GM21786 (cell line): ENCODE data around the gene TSC1.

Source experiments
- ATAC-seq: cut with Tn5 transposase; IDR thresholded peaks from one replicate; pipeline ENCODE4 v1.9.1; 2021; ENCODE audit not compliant: unreplicated experiment

Gene TSC1

DNA sequence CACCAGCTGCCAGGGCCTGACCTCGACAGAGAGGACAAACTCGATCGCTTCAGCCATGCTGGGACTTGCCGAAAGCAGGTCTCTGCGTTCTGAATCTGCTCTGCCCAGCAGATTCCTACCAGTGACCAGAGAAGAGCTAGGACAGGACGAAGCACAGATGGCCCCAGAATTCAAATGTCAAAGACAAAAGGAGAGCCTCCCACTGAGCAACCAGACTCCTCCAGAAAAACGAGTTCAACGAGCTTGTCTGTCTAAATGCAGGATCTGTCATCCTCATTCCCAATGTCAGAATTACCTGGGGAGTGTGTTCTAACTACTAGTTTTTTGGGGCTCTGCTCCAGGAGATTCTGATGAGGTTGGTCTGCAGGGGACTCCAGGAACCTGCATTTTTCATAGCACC is 79.7 kb downstream of the TSC1 start:
- no peak for ATAC-seq

DNA sequence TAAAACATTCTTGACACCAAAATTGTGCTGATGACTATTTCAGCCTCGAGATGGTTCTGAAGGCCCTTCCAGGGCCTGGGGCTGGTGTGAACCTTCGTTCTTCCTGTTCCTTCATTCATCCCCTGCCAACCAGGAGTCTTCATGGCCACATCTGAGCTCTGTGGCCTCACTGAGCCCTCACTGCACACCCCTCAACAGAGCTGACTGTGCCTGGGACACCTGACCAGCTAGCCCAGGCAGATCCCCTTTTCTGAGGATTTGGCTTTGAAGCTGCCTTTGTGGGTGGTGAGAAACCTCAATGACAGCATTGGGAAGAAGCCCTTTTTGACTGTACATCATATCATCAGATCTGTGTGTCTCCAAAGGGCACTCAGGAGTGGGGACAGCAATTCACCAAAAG is 80.1 kb downstream of the TSC1 start:
- no peak for ATAC-seq

DNA sequence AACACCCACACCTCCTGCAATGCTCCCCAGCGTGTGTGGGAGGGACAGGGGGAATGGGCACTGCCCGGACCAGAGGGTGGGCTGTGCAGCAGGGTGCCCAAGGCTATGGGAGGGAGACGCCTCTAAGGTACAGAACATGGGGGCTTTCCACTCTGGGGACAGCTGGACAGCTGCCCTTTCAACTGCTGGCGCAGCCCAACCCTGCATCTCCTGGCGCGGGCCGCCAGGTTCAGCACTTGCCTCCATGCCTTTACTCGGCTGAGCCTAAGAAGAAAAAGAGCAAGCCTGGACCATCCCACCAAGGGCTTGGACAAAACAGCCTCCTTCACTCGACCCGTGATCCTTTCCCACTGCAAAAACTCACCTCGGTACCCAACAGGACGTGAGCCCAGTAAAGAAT is 81.3 kb downstream of the TSC1 start:
- no peak for ATAC-seq

DNA sequence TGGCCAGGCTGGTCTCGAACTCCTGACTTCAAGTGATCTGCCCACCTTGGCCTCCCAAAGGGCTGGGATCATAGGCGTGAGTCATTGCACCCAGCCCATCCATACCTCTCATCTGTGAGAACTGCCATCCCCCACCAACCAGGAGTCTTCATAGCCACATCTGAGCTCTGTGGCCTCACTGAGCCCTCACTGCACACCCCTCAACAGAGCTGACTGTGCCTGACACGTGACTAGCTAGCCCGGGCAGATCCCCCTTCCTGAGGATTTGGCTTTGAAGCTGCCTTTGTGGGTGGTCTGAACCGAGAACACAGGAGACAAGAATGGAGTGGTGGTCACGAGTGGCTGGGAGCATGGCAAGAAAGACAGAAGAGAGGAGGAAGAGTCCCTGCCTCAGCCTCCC is 81.9 kb downstream of the TSC1 start:
- no peak for ATAC-seq

DNA sequence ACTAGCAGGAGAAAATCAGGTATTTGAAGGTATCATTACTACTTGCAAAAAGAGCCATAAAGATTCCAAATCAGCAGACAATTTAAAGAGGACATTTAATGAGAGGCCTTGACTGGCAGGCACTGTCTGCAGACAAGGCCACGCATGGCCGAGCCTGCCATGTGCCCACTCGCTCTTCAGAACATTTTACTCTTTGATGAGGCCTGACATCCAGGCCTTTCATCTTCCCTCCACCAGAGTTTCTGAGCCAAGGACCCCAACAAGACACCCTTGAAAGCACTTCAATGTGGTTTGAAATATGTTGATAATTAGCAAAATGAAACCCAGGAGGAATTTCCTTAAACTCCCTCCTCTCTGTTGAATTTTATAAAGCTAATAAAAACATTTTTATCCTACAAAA is 82.8 kb downstream of the TSC1 start:
- ATAC-seq = no peak

DNA sequence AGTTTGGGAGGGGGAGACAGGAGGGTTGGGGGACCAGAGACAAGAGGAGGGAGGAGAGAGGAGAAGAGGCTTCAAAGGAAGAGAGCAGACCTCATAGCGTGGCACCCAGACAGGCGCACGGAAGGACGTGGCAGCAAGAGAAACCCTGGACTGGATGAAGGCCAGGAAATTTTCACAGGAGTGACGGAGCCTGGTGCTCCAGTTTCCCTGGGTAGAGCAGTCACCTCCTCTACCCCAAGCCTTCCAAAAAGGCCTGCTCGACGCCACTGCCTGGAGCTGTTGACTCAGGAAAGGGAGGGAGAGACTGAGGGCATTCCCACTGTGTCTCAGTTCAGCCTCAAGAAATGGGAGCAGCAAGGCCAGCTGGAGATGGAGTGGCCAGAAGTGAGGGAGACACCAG is 85.7 kb downstream of the TSC1 start:
- no peak for ATAC-seq

DNA sequence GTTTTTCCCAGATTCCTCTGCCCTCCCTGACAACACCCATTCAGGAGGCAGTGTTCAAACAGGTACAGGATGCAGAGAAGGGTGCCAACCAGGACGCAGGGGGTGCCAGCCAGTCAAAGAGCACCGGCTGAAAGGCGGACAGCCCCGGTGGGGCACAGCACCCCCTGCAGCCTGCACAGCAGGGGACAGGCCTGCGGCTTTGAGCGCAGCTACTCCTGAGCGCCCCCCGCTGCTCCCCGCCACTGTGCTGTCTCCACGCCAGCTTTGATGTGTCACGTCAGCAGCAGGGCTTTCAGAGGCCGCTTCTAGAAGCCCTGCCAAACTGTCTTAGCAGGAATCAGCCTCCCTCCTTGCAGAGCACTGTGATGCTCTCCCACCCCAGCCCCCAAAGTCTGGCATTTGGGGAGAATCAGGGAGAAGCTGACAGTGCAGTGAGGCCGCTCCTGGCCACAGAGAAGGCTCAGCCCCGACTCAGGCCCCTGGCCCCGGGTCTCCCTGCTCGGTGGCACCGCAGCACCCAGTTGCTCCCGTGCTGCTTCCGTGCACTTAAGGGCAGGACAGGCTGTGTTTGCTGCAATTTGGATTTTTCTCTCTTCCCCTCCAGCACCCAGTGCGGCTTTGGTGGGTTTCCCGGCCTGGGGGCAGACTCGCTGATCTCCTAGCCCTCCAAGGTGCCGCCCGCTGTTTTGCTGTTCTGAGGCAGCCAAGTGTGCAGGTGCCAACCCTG is 86.6 kb downstream of the TSC1 start:
- no peak for ATAC-seq

DNA sequence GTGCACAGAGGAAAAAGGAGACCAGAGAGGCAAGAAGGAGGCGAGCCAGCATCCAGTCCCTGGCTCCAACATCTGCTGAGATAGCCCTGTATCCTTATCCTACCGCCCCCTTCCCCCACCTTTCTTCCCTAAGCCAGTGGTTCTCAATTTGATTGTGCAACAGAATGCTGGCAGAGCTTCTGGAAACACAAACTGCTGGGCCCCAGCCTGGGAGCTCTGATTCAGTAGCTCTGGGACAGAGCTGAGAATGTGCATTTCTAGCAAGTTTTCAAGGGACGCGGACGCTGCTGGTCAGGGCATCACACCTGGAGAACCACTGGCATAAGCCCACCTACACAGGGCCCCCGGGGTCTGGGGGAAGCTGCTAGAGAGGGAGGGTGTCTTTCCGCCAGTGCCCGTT is 87.4 kb downstream of the TSC1 start:
- ATAC-seq = no peak

DNA sequence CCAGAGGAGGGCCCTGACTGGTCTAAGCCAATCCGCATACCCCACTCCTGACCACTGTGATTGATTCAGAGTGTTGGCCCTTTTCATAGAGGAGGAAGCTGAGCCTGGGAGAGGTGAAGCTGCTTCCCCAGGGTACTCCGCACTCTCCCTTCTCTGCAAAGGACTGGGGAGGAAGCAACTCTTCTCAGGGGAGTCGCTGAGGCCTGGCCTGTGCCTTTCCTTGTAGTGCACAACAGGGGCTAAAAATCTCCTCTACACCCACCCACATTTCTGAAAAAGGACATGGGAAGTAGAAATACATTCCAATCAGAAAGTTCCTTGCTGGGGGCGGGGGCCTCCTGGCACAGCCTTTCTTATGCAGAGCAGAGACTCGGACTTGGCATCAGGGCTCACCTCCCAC is 88.5 kb downstream of the TSC1 start:
- ATAC-seq = no peak

DNA sequence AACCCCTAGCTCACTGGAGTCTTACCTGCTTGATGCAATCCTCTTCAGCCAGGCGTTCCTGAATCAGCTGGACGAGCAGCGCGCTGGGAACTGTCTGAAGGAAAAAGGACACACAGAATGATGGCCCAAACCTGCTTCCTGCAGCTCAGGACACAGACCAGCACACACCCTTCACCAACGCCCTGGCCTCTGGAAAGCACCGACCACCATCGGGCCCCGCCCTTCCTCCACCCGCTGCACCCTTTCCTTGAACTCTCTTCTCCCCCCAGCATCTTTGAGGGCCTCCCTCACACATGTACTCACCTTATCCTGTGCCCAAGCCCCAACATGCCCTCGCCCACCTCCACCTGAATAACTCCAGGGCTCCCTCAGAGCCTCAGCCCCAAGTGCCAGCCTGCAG is 89.6 kb downstream of the TSC1 start:
- ATAC-seq = no peak

DNA sequence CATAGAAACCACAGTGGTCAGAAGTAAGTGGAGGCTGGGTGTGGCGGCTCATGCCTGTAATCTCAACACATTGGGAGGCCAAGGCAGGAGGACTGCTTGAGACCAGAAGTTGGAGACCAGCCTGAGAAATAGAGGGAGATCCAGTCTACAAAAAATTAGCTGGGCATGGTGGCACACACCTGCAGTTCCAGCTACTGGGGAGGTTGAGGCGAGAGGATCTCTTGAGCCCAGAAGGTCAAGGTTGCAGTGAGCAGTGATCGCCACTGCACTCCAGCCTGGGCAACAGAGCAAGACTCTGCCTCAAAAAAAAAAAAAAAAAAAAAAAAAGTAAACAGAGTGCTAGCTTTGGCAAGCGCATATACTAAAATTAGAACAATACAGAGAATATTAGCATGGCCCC is 90.9 kb downstream of the TSC1 start:
- ATAC-seq = no peak

DNA sequence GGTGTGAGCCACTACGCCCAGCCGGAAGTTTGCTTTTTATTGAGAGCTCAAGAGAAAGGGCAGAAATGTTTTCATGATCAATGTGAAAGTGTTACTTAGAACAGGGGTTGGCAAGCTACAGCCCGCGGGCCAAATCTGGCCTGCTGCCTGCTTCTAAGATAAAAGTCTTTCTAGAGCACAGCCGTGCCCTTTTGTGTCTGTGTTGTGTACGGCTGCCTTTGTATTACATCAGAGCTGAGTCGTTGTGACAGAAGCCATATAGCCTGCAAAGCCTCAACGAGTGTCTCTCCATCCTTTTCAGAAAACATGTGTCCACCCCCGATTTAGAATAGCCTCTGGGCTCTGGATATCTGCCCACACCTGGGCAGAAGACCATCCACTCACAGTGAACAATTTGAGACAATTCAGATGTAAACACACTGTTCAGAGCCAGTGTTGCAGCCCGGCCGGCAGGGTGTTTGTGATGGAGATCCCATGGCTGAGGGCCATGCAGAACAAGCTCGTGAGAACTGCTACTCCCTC is 95.2 kb downstream of the TSC1 start:
- ATAC-seq = no peak

DNA sequence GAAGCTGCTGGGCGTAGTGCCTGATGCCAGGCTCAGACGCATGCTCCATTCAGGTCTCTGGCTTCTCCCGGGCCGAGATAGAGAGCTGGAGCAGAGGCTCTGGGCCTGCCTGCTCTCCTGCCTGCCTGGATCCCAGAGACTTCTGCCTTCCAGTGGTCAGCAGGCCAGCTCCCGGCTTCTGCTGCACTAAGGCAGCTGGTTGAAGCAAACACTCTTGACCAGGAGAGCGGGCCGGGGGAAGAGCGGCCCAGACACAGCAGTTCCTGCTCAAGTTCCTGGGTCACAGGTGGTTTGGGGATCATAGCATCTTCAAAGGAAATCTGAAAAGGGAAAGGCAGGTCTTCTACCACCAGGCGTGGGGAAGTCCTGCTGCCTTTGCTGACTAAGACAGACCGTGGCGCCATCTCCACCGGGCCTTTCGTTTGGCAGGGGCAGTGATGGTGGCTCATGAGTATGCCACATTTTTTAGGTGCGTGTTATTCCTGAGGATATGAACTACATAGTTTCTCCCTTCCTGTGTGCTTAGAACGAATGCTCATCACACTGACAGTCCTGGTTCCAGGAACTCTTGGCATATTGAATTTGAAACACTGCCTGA is 97.4 kb downstream of the TSC1 start:
- no peak for ATAC-seq

DNA sequence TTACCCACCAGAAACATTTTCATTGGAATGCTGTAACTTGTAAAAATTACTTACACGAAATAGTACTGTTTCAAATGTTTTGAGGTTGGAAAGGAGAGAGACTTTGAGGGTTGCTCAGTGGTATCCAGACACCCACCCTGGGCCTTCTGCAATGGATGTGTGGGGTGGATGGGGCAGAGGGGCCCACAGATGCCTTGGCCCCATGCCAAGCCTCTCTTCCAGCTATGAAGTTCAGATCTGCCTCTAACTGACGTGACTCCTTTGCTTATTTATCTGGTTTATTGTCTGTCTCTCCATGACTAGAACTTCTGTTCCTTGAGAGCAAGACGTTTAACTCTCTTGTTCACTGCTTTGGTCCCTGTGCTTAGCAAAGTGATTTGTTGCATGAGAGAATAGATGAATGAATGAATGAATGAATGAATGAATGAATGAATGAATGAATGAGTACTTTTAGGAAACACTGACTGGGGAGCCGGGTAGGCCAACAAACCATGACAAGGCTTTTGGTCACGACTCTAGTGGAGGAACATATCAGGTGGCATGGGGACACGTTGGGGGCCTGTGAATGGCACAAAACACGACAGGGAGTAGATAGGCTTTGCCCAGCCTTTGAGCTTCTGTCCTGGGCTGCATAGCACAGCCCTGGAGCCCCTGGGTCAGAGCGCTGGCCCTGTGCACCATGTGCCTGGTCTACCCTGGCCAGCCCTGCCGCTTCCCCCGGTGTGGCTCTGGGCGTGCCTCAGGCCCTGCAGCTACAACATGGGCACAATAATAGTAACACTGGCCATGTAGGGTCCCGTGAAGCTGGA is 98.1 kb downstream of the TSC1 start:
- no peak for ATAC-seq

DNA sequence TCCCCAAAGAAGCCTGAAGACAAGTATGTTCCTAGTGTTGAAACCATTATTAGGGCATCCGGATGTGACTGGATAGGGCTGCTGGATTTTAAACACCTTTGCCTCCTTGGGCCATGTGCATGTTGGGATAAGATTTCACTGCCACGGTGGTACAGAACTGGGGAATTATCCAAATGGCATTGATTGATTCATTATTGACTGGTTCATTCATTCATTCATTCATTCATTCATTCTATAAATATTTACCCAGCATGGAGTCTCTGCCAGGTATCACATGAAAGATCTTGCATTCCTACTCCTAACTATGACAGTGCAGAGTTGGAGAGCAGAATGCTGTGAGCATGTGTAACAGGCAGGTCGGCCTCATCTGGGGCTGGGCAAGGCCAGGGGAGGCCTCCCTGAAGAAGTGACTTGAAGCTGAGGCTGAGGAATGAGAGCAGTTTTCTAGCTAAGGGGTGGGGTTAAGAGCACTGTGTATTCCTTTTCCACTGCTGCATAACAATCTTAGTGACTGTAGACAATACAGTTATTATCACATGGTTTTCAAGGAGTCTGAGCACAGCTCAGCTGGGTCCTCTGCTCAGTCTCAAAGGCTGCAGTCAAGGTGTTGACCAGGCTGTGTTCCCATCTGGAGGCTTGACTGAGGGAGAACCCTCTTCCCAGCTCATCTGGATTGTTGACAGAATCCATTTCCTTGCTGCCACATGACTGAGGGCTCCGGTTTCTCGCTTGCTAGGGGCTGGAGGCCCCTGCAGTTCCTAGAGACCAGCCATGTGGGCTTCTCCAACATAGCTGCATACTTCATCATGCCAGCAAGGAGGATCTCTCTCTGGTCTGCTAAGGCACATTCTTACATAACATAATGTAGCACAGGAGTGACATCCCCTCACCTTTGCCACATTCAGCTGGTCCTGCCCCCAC is 102.0 kb downstream of the TSC1 start:
- ATAC-seq = no peak
